ENCODE data around the gene CEMIP2. TPM values are rescaled to one million over a fixed set of nuclear protein-coding genes. Genes with fewer than 3 reads are reported as not detected.

Gene CEMIP2
- total and polyA plus RNA-seq, 4 donors = 18.8 to 123 (median 38.6) TPM

DNA sequence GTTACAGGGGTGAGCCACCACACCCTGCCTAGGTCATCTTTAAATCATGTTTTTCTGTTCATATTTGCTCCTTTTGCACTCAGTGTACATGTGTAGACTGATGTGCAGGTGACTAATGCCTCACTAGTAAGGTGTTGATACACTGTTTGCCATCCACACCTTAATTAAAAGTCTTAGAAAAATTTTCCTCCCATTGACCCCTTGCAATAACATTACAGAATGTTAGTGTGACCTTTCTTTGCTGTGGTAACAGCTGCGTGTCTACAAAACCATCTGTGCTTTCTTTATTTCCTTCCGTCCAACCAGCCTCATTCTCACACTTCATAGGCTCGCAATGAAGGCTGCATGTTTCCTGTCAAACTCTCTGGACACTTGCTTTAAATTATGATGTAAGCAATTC is 6.6 kb upstream of the CEMIP2 start:
- Histone ChIP-seq H3K4me1 (ENCODE audit: control insufficient read depth in 4 of 4, insufficient read depth in 4 of 4, low read length in 3 of 4) (peaks cover 0 to 7% (median 1%) of the 10 kb centered on the region in 4 donors), H3K27ac (ENCODE audit: low read depth in 1 of 2, low read length in 2 of 2) (no peak overlapping the region), H3K9ac (ENCODE audit: low read depth in 1 of 2, low read length in 2 of 2) (no peak overlapping the region), H3K27me3 (ENCODE audit: control insufficient read depth in 4 of 4, insufficient read depth in 4 of 4, low read length in 3 of 4) (no peaks in the 10 kb centered on the region), H3K36me3 (ENCODE audit: control insufficient read depth in 4 of 4, insufficient read depth in 3 of 4, low read depth in 1 of 4, low read length in 3 of 4) (no peaks in the 10 kb centered on the region), H3K9me3 (ENCODE audit: control insufficient read depth in 4 of 4, low read length in 3 of 4) (no peaks in the 10 kb centered on the region), H3K4me3 (ENCODE audit: low read depth in 1 of 3, low read length in 3 of 3) (no peak overlapping the region)
- 86% methylated on average over 3 of the region's 3 CpGs for WGBS
- TF ChIP-seq HNF4A (conservative IDR thresholded peaks at IDR 0.05) (no peak), YY1 (IDR thresholded peaks at IDR 0.05) (no peak), NR2F2 (IDR thresholded peaks at IDR 0.05) (no peak), FOXA2 (IDR thresholded peaks at IDR 0.05) (no peak), JUND (IDR thresholded peaks at IDR 0.05) (no peak)
- TF ChIP-seq, protein P1, sequence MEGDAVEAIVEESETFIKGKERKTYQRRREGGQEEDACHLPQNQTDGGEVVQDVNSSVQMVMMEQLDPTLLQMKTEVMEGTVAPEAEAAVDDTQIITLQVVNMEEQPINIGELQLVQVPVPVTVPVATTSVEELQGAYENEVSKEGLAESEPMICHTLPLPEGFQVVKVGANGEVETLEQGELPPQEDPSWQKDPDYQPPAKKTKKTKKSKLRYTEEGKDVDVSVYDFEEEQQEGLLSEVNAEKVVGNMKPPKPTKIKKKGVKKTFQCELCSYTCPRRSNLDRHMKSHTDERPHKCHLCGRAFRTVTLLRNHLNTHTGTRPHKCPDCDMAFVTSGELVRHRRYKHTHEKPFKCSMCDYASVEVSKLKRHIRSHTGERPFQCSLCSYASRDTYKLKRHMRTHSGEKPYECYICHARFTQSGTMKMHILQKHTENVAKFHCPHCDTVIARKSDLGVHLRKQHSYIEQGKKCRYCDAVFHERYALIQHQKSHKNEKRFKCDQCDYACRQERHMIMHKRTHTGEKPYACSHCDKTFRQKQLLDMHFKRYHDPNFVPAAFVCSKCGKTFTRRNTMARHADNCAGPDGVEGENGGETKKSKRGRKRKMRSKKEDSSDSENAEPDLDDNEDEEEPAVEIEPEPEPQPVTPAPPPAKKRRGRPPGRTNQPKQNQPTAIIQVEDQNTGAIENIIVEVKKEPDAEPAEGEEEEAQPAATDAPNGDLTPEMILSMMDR (IDR thresholded peaks at IDR 0.05; ENCODE audit: low read depth, low read length, missing input control) = no peak
- TF ChIP-seq, protein P2, sequence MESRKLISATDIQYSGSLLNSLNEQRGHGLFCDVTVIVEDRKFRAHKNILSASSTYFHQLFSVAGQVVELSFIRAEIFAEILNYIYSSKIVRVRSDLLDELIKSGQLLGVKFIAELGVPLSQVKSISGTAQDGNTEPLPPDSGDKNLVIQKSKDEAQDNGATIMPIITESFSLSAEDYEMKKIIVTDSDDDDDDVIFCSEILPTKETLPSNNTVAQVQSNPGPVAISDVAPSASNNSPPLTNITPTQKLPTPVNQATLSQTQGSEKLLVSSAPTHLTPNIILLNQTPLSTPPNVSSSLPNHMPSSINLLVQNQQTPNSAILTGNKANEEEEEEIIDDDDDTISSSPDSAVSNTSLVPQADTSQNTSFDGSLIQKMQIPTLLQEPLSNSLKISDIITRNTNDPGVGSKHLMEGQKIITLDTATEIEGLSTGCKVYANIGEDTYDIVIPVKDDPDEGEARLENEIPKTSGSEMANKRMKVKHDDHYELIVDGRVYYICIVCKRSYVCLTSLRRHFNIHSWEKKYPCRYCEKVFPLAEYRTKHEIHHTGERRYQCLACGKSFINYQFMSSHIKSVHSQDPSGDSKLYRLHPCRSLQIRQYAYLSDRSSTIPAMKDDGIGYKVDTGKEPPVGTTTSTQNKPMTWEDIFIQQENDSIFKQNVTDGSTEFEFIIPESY (IDR thresholded peaks at IDR 0.05) = no peak
- TF ChIP-seq, protein P3, sequence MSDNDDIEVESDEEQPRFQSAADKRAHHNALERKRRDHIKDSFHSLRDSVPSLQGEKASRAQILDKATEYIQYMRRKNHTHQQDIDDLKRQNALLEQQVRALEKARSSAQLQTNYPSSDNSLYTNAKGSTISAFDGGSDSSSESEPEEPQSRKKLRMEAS (IDR thresholded peaks at IDR 0.05) = no peak
- DNase-seq (ENCODE audit: low spot score) = no peak

DNA sequence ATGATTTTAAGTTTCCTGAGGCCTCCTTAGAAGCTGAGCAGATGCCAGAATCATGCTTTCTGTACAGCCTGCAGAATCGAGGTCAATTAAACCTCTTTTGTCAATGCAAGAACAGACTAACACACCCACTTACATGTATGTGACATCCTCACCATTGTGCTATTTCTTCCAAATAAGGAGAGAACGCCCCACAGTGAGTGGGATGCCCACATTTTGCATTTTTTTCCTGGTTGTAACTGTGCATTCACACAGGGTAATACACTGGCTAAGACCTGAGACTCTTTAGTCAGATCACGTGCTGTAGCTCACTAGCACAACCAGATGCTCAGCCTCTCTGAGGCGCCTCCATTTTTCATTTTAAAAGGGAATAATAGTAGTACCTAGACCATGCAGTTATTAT is 4.4 kb upstream of the CEMIP2 start:
- TF ChIP-seq GABPA (IDR thresholded peaks at IDR 0.05 in 1 of 2, conservative IDR thresholded peaks at IDR 0.05 in 1 of 2) = no peak
- no peak for TF ChIP-seq HNF4G (IDR thresholded peaks at IDR 0.05)
- TF ChIP-seq FOXA1 (IDR thresholded peaks at IDR 0.05) = no peak
- TF ChIP-seq RXRA (IDR thresholded peaks at IDR 0.05) = no peak
- no peak for TF ChIP-seq RAD21 (IDR thresholded peaks at IDR 0.05)
- TF ChIP-seq, protein P3 (IDR thresholded peaks at IDR 0.05) = no peak
- no peak for TF ChIP-seq EGR1 (IDR thresholded peaks at IDR 0.05; ENCODE audit: low read depth in 2 of 2)
- TF ChIP-seq, protein P4, sequence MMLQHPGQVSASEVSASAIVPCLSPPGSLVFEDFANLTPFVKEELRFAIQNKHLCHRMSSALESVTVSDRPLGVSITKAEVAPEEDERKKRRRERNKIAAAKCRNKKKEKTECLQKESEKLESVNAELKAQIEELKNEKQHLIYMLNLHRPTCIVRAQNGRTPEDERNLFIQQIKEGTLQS (IDR thresholded peaks at IDR 0.05) = no peak
- TF ChIP-seq HNF4A (conservative IDR thresholded peaks at IDR 0.05) = no peak
- TF ChIP-seq, protein P5, sequence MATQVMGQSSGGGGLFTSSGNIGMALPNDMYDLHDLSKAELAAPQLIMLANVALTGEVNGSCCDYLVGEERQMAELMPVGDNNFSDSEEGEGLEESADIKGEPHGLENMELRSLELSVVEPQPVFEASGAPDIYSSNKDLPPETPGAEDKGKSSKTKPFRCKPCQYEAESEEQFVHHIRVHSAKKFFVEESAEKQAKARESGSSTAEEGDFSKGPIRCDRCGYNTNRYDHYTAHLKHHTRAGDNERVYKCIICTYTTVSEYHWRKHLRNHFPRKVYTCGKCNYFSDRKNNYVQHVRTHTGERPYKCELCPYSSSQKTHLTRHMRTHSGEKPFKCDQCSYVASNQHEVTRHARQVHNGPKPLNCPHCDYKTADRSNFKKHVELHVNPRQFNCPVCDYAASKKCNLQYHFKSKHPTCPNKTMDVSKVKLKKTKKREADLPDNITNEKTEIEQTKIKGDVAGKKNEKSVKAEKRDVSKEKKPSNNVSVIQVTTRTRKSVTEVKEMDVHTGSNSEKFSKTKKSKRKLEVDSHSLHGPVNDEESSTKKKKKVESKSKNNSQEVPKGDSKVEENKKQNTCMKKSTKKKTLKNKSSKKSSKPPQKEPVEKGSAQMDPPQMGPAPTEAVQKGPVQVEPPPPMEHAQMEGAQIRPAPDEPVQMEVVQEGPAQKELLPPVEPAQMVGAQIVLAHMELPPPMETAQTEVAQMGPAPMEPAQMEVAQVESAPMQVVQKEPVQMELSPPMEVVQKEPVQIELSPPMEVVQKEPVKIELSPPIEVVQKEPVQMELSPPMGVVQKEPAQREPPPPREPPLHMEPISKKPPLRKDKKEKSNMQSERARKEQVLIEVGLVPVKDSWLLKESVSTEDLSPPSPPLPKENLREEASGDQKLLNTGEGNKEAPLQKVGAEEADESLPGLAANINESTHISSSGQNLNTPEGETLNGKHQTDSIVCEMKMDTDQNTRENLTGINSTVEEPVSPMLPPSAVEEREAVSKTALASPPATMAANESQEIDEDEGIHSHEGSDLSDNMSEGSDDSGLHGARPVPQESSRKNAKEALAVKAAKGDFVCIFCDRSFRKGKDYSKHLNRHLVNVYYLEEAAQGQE (IDR thresholded peaks at IDR 0.05) = no peak
- TF ChIP-seq JUND (IDR thresholded peaks at IDR 0.05) = no peak
- TF ChIP-seq TAF1 (conservative IDR thresholded peaks at IDR 0.05) = no peak
- no peak for TF ChIP-seq YY1 (IDR thresholded peaks at IDR 0.05)
- TF ChIP-seq SP1 (IDR thresholded peaks at IDR 0.05) = no peak
- no peak for TF ChIP-seq NR2F2 (IDR thresholded peaks at IDR 0.05)
- TF ChIP-seq, protein P1 (IDR thresholded peaks at IDR 0.05; ENCODE audit: low read depth, low read length, missing input control) = no peak
- TF ChIP-seq, protein P2 (IDR thresholded peaks at IDR 0.05) = no peak
- no peak for TF ChIP-seq FOXA2 (IDR thresholded peaks at IDR 0.05)
- H3K27ac ChIP-seq (ENCODE audit: low read depth in 1 of 2, low read length in 2 of 2) = no peak overlapping the region
- no peak for DNase-seq (ENCODE audit: low spot score)
- H3K27me3 ChIP-seq (ENCODE audit: control insufficient read depth in 4 of 4, insufficient read depth in 4 of 4, low read length in 3 of 4) = no peaks in the 10 kb centered on the region
- no peak overlapping the region for H3K9ac ChIP-seq (ENCODE audit: low read depth in 1 of 2, low read length in 2 of 2)
- WGBS = 94% methylated on average over 4 of the region's 4 CpGs
- no peak overlapping the region for H3K4me3 ChIP-seq (ENCODE audit: low read depth in 1 of 3, low read length in 3 of 3)
- H3K4me1 ChIP-seq (ENCODE audit: control insufficient read depth in 4 of 4, insufficient read depth in 4 of 4, low read length in 3 of 4) = peaks cover 0 to 15% (median 7%) of the 10 kb centered on the region in 4 donors
- no peaks in the 10 kb centered on the region for H3K9me3 ChIP-seq (ENCODE audit: control insufficient read depth in 4 of 4, low read length in 3 of 4)
- H3K36me3 ChIP-seq (ENCODE audit: control insufficient read depth in 4 of 4, insufficient read depth in 3 of 4, low read depth in 1 of 4, low read length in 3 of 4) = no peaks in the 10 kb centered on the region

All from liver (tissue), 9 donors.